ENCODE results near the gene FMO5. TPM values are rescaled to one million over a fixed set of nuclear protein-coding genes. Genes with fewer than 3 reads are reported as not detected.
"Not testable (repeated sequence)": the region's sequence is repeated elsewhere in the genome, so short reads cannot be mapped to it uniquely, and the experiment has no call there.

FMO5 gene
- total RNA-seq, 1 donor from 2014 or later, result 3.3 TPM

DNA sequence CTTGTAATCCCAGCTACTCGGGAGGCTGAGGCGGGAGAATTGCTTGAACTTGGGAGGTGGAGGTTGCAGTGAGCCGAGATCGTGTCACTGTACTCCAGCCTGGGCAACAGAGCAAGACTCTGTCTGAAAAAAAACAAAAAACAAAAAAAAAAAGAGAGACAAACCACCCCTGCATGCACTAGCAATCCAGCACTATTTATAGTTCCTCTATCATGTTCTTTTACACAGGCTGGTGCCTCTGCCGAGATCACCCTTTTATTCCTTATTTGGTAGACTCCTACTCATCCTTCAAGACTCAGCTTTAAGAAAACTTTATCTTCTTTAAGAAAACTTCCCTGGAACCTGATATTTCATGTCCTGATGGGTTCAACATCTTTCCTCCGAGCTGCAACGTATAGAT is 10.8 kb downstream of the FMO5 start:
- no peak for DNase-seq
- no peak for ATAC-seq
- intact Hi-C loops (cut with micrococcal nuclease), result no loop called here

DNA sequence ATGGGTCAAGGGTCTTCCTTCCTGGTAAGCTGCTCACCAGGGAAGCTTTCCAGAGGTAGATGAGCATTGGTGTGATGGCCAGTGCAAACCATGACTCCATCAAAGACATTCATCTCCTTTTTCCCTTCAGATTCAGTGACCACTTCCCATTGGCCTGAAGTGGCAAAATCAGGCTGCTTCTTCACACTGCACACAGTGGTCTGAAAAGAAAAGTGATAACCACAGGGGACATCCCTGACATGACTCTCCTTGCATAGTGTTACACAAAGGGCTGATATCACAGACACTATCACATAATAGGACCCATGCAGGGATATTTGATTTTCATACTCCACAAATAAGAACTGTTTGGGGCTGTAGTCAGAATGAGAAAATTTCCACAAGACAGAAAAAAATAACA is 11.9 kb downstream of the FMO5 start:
- ATAC-seq (no peak), DNase-seq (no peak)
- intact Hi-C loops (cut with micrococcal nuclease), result no loop called here

DNA sequence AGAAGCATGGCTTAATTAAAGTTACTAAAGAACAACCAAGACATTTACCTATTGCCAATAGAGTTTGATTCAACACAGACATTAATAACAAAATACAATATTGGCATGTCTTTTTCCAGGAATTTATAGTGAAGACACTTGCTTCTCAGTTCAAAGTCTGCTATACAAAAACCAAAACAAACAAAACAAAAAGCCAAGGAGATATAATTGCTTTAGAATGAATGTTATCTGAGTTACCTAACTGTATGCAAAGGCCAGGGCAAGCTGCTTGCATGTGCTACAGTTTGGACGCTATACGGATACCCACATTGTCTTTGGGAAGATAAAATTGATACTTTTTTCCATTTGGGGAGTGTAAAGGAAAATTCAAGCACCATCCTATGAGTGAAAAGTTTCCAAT is 13.6 kb downstream of the FMO5 start:
- ATAC-seq, result no peak
- intact Hi-C loops (cut with micrococcal nuclease), result no loop called here
- no peak for DNase-seq

DNA sequence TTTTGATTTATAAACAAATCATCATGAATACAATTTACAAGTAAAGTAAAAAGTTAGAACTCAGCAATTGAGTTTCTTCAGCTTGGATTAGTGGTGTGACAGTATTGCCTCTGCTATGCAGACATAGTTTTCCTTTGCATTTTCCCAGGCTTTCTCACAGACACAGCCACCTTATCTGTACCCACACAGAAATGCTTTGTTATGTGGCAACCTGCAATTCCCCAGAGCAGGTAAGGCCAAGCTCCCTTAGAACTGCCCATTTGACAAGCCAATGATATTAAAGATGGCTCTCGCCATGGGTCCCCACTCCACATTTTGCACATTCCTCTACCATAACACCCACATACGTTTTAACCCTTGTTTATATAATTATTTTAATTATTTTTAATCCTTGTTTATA is 14.2 kb downstream of the FMO5 start:
- no peak for ATAC-seq

DNA sequence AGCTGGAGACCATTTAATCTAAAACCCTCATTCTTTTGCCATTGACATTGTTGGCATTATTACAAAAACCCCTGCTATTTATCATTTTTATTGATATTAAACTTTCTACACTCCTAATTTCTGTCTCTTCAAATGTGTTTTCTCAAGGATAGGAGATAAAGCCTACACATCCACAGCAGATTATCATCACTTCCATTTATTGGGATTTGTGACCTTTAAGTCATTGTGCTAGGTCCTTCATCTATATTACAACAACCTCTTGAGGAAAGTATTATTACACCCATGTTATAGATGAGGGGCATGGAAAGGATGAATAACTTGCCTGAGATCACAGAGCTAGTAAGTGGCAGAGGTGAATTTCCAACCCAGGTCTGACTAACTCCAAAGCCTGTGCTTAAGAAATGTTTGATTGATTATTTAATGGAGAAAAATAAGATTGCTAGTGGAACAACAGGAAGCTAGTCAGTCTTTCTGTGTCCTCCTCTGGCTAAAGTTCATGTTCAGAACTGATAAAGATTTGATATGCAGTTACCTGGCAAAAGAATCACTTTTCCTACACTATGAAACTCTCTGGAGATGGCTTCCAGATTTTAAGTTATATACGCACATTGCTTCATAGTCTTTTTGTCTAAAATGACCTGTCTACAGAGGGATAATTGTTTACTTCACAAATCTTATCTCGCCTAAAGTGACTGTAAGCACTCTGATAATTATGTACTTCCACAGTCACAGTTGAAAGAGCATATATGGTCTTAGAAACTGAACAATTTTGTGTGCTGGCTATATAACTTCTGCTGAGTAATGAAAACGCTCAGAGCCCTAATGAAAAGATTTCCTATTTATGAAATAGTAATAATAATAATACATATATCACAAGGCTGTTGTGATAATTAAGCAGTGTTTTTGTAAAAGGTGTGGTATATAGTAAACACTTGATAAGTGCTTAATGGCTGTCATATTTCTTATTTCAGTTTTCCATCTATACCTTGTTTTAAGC is 15.0 kb downstream of the FMO5 start:
- intact Hi-C loops (cut with micrococcal nuclease), result no loop called here
- ATAC-seq, result no peak

More for the DNA sequence above, 14.2 kb downstream of the FMO5 start:
- DNase-seq, result no peak
- intact Hi-C loops (cut with micrococcal nuclease), result no loop called here

DNA sequence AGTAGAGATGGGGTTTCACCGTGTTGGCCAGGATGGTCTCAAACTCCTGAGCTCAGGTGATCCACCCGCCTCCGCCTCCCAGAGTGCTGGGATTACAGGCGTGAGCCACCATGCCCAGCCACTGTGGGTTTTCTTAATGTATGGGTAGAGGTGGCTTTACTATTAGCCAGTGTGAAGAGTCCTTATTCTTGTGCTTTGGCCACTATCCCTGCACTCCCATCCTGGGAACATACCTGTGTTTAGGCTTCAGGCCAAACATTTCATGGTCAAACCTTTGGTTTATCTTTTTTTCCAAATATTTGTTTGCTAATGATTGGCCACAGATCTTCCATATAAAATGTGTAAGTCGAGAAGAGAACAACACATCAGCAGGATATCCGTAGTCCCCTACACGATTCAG is 16.5 kb downstream of the FMO5 start:
- DNase-seq, result no peak
- intact Hi-C loops (cut with micrococcal nuclease), result no loop called here
- ATAC-seq, result no peak

More for the DNA sequence above, 15.0 kb downstream of the FMO5 start:
- DNase-seq, result no peak

DNA sequence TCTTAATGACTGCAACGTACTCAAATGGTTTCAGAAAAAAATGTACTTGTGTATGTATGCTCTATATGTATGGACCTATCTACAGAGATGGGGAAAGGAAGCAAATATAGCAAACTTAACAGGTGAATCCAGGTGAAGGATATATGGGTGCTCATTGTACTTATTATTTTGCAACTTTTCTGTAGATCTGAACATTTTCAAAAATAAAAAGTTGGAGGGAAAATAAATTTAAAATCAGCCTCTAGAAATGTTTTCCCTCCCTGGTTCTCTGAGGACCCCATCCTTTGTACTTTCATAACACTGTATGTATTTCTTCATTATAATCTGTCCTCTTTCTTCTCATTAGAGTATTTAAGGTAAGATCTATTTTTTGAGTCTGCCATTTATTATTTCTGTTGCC is 17.9 kb downstream of the FMO5 start:
- no peak for ATAC-seq
- intact Hi-C loops (cut with micrococcal nuclease), result no loop called here
- no peak for DNase-seq

DNA sequence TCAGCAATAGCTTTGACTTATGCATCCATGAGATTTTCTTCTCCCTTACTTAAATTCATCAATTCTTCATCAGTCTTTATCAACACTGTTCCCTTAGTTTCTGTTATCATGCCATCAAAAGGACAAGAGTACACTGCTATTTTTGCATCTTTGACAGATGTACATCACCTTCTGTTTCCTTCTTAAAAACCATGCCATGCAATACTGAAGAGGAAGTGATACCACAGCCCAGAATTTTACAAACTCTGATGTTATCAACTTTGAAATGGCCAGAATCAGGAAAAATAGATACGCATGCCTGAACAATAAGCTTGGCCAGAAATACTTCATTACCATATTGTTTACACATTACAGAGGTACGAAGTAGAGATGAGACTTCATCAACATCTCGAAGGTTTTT is 21.1 kb downstream of the FMO5 start:
- no peak for DNase-seq
- intact Hi-C loops (cut with micrococcal nuclease), result no loop called here
- ATAC-seq, result no peak

DNA sequence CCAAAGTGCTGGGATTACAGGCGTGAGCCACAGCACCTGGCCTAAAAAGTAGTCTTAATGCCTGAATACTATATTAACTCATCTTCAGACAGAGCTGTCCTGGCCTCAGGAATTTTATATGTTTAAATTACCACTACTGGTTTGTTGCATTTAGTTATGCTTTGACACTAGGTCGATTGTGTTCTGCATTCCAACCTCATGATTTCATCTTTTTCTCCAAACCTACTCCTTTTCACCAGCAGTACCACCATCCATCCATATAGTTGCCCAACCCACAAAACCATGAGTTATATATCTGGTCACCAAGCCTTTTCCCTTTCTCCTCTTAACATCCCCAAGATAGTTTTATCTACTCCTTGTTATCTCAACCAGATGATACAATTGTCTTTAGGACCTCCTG is 22.6 kb downstream of the FMO5 start:
- ATAC-seq (no peak), DNase-seq (no peak)
- intact Hi-C loops (cut with micrococcal nuclease), result no loop called here

DNA sequence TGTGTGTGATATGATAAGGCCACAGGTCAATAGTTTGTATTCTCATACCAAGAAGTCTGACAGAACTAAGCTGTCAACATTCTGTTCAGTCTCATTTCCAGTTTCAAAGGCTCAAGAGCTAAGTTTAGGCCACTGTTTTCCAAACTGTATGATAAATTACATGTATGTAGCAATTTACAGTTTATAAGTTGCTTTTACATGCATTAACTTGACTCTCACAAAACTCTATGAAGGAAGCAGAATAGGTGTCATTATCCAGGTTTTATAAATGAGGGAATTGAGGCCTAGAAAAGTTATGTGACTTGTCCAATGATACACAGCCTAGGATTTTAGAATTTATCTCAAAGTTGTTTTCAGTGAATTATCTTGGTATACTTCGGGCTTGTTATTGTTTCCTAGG is 23.4 kb downstream of the FMO5 start:
- intact Hi-C loops (cut with micrococcal nuclease), result no loop called here
- no peak for ATAC-seq
- no peak for DNase-seq

DNA sequence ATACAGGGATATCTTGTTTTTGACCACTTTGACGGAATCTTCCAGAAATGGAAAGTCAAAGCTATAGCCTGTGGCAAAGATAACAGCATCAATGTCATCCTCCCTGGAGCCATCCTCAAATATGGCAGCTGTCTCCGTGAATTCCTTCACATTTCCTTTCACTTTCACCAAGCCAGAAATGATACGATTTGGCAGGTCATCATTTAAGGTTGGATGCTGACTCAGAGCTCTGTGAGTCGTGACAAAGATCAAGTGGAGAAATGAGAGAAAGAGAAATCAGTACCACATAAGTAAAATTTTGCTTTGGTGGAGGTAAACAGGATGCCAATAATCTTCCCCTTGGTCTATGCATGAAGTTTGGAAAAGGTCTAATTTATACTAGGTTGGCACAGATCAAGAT is 23.9 kb downstream of the FMO5 start:
- ATAC-seq (no peak), DNase-seq (no peak)
- intact Hi-C loops (cut with micrococcal nuclease), result no loop called here

DNA sequence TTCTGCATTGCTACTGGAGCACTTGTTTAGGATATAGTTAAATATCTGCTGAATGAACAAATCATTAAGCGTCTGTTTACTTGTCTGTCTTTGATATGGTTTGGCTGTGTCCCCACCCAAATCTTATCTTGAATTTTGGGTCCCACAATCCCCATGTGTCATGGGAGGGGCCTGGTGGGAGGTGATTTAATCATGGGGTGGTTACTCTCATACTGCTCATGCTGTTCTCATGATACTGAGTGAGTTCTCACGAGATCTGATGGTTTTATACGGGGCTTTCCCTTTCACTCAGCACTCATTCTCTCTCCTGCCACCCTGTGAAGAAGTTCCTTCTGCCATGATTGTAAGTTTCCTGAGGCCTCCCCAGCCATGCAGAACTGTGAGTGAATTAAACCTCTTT is 27.8 kb downstream of the FMO5 start:
- intact Hi-C loops (cut with micrococcal nuclease), result not testable (repeated sequence)

DNA sequence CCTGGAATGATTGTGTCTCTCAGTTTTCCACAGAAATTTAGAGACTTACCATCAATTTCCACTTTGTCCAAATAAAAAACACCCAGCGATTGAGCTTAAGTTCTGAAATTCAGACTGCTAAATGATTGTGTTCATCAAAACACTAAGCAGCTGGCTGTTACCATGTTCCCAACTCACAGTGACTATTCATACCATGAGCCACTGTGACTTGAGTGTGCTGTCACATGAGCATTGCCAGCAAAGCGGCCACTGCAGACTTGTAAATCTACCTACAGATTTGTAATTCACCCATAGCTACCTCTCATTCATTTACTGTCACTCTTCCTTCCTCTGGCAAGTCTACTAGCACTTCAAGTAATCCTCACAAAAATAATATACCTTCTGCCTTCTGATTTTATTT is 35.6 kb downstream of the FMO5 start:
- no peak for DNase-seq
- ATAC-seq, result no peak
- intact Hi-C loops (cut with micrococcal nuclease), result no loop called here

More for the DNA sequence above, 27.8 kb downstream of the FMO5 start:
- DNase-seq, ATAC-seq: not testable (repeated sequence)

DNA sequence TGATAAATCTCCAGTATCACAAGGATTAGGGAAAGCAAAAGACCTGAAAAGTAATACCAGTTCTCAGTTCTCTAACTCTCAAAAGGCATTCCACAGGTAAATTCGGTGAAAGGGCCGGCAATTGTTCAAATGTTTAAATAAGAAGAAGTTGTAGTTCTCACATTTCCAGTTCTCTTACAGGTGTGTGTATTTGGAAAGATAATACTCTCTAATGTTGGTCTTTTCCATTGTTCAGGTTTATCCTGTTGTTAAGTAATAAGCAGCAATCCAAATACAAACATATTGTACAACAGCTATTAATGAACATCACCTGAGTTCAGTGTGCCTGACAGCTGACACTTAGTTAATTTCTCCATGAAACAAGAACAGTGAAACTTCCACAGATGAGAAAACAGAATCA is 39.7 kb downstream of the FMO5 start:
- intact Hi-C loops (cut with micrococcal nuclease), result no loop called here
- no peak for DNase-seq

DNA sequence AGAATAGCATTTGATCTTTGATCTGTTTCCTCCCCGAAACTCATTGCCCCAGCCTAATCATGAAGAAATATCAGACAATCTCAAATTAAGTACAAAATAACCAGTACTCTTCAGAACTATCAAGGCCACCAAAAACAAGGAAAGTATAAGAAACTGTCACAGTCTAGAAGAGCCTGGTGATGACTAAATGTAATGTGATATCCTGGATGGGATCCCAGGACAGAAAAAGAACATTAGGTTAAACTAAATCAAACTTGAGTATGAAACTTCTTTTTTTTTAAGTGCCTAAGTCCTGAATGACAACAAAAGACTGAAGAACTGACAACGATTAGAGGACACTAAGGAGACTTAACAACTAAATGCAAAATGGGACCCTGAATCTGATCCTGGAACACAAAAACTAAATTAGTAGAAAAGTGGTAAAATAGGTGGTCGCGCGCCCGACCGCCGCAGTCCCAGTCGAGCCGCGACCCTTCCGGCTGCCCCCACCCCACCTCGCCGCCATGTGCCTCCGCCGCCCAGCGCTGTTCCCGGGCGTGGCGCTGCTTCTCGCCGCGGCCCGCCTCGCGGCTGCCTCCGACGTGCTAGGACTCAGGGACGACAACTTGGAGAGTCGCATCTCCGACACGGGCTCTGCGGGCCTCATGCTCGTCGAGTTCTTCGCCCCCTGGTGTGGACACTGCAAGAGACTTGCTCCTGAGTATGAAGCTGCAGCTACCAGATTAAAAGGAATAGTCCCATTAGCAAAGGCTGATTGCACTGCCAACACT is 47.3 kb downstream of the FMO5 start:
- ATAC-seq, result peak; percentile 32
- intact Hi-C loops (cut with micrococcal nuclease), result no loop called here
- DNase-seq, result peak; percentile 30

More for the DNA sequence above, 39.7 kb downstream of the FMO5 start:
- ATAC-seq, result no peak

DNA sequence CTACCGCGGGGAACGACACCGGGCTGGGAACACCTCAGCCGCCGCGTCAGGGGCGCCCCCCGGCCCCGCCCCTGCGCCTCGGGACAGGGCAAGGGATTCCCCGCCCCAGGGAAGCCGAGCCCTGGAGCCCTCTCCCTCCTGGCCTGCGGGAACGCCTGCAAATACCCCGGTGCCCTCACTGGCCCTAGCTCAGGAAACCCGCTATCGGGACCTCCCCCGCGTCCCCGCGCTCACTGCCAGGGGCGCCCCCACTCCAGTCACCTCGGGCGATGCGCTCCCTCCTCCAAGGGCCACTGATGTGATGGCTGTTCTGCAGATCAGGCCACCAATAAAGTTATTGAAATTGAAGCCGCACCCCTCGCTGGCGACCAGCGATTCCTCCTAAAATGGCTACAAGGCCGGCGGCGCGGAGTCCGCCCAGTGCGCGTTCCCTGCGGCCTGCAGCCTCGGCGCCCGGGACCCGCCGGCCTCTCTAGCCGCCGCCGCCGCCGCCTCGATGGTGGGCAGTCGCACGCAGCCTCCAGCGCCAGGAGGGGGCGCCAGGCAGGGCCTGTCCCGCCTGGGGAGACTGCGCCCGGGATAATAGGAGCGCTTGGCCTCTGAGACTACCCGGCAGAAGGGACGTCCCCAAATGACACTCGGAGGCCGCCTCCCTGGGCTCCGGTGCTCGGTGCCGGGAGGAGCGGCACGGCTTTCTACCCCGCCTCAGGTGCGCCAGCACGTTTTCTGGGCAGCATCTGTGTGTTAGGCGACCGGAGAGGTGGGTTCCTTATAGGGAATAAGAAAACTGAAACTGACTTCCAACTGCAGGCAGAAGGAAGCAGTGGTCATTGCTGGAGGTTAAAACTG is 52.7 kb downstream of the FMO5 start, which contains the start of gene PRKAB2:
Gene PRKAB2 (minus strand): TSS at position 303 of the 849 bp plus-strand sequence. CDS start 326 bp downstream, outside the sequence.
- DNase-seq, result peak; percentile 99
- intact Hi-C loops (cut with micrococcal nuclease), result loop anchor here (2.0 kb wide), 1 partner anchor 70 kb away; the partner anchor contains the start of gene CHD1L
- ATAC-seq, result peak; percentile 97

DNA sequence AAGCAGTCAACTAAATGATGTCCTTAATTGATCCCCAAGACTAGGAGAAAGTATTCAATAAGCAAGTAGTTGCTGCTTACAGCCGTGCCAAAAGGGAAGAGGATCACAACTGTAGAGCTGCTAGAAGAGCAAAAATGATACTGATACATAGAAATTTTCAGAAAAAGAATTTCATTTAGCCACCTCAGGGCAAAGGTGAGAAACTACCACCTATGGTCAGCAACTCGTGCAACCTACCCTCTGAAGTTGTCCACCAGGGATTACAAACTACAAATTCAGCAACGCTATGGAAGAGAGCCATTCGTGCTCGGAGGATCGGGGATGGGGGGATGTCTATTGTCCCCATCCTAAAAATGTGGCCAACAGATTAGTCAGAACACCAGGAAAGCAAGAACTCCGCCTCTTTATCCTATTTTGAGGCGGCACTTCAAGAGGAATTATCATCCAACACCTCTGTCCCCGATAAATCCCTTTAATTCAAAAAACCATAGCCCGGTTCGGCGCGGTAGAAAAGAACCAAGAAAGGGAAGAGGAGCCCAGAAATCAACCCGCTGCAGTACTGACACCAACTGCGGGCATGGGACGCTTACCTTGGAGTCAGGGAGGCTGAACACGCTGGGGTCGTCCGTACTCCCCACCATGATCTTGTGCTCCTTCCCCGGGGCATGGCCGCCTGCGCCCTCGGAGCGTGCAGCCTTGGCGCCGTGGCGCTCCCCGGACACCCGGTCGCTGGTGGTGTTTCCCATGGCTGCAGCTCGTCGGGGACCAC is 53.6 kb downstream of the FMO5 start:
- ATAC-seq (no peak), DNase-seq (no peak)
- intact Hi-C loops (cut with micrococcal nuclease), result loop anchor here (2.0 kb wide), 1 partner anchor 71 kb away; the partner anchor contains the start of gene CHD1L
